ENCODE measurements around the gene NUDT1. TPM values are rescaled to one million over a fixed set of nuclear protein-coding genes. Genes with fewer than 3 reads are reported as not detected.

The NUDT1 gene
- total and polyA plus RNA-seq, 2 experiments from 2014 or later: 47.7 to 61.0 TPM

DNA sequence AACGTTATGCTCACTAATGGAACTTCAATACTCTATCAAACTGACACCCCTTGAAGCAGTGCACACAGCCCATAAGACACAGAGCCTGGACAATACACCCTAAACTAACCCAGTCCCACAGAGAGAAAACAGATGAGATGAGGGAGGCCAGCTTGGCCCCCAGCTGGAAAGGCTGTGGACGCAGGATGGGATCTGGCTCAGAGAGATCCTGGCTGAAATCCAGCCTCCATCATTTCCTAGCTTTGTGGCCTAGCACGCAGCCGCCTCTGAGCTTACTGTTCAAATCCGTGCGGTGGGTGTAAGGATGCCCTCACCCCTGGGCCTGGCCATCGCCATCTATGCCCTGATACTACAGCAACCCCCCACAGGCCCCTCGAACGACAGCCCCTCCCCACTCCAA is 39.5 kb downstream of the NUDT1 start:
- H3K9me3 ChIP-seq (ENCODE audit: low read depth): no peaks in the 10 kb centered on the region
- H3K4me3 ChIP-seq: no peak overlapping the region
- H3K27me3 ChIP-seq (replicated peaks; ENCODE audit: insufficient read depth): no peaks in the 10 kb centered on the region
- H3K79me2 ChIP-seq (ENCODE audit: insufficient read depth): peaks cover 49% of the 10 kb centered on the region
- H4K20me1 ChIP-seq (ENCODE audit: insufficient read depth): no peaks in the 10 kb centered on the region
- no peak overlapping the region for H3K27ac ChIP-seq
- peak; percentile 64 for DNase-seq
- H3K9ac ChIP-seq: peak overlapping the region; percentile 59
- no peak overlapping the region for H3K4me2 ChIP-seq (ENCODE audit: unreplicated experiment)
- in situ Hi-C loops (cut with MboI): no loop called here
- no peaks in the 10 kb centered on the region for H3F3A ChIP-seq (ENCODE audit: insufficient read depth)
- H3K9me2 ChIP-seq (ENCODE audit: insufficient read depth): no peaks in the 10 kb centered on the region
- no peaks in the 10 kb centered on the region for H3K36me3 ChIP-seq (ENCODE audit: low read depth)
- no peak for TF ChIP-seq EZH2phosphoT487 (IDR thresholded peaks at IDR 0.05; ENCODE audit: insufficient read depth, low read depth)
- no peak for TF ChIP-seq EZH2 (IDR thresholded peaks at IDR 0.05; ENCODE audit: insufficient read depth, poor library complexity, severe bottlenecking)
- H3K4me1 ChIP-seq (ENCODE audit: insufficient read depth): peaks cover 12% of the 10 kb centered on the region; the same call in 1 of the 2 replicates
- WGBS, 2 experiments (ENCODE audit: low coverage in 1 of 2, low lambda C conversion rate in 2 of 2, missing lambda C conversion rate in 2 of 2): 22 to 34% methylated on average over 5 to 9 of the region's 9 CpGs
- H2AFZ ChIP-seq: peak overlapping the region; percentile 67

DNA sequence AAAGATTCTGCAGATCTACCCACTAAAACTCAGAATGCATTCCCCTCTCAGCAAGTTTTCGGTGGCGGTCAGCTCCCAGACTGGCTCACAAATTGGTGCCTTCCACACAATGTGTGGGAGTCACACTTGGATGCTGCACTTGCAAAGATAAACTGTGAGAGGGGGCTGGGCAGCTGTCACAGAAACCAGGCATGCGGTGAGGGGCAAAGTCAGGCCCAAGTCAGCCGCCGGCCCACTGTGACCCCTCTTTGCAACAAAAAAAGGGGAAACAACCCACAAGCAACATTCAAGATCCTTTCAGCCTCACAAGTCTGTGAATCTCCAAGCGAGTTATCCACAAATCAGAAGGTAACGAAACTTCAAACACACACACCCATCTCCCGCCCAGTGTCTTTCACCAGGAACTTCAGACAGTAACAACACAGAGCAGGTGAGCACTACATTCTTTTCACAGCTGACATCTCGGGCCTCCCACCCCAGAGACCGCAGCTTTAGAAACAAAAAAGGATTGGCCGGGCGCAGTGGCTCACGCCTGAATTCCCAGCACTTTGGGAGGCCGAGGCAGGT is 40.2 kb downstream of the NUDT1 start:
- Histone ChIP-seq H2AFZ (no peak overlapping the region), H3K27ac (no peak overlapping the region), H3K79me2 (ENCODE audit: insufficient read depth) (peaks cover 49% of the 10 kb centered on the region), H4K20me1 (ENCODE audit: insufficient read depth) (no peaks in the 10 kb centered on the region), H3K4me1 (ENCODE audit: insufficient read depth) (peaks cover 12% of the 10 kb centered on the region; the same call in 1 of the 2 replicates), H3K27me3 (replicated peaks; ENCODE audit: insufficient read depth) (no peaks in the 10 kb centered on the region), H3K4me3 (no peak overlapping the region), H3K36me3 (ENCODE audit: low read depth) (no peaks in the 10 kb centered on the region), H3K9me2 (ENCODE audit: insufficient read depth) (no peaks in the 10 kb centered on the region), H3K4me2 (ENCODE audit: unreplicated experiment) (no peak overlapping the region), H3K9ac (peak overlapping the region; percentile 59), H3F3A (ENCODE audit: insufficient read depth) (no peaks in the 10 kb centered on the region), H3K9me3 (ENCODE audit: low read depth) (no peaks in the 10 kb centered on the region)
- no peak for TF ChIP-seq EZH2 (IDR thresholded peaks at IDR 0.05; ENCODE audit: insufficient read depth, poor library complexity, severe bottlenecking)
- in situ Hi-C loops (cut with MboI): no loop called here
- WGBS, 2 experiments (ENCODE audit: low coverage in 1 of 2, low lambda C conversion rate in 2 of 2, missing lambda C conversion rate in 2 of 2): 73 to 75% methylated on average over 14 of the region's 14 CpGs
- DNase-seq: no peak

- 92 to 94% methylated on average over 16 to 20 of the region's 20 CpGs for WGBS, 2 experiments (ENCODE audit: low coverage in 1 of 2, low lambda C conversion rate in 2 of 2, missing lambda C conversion rate in 2 of 2)
- H3K9me3 ChIP-seq (ENCODE audit: low read depth): no peaks in the 10 kb centered on the region
- no peaks in the 10 kb centered on the region for H4K20me1 ChIP-seq (ENCODE audit: insufficient read depth)
- H3K27me3 ChIP-seq (replicated peaks; ENCODE audit: insufficient read depth): no peaks in the 10 kb centered on the region
- H3F3A ChIP-seq (ENCODE audit: insufficient read depth): no peaks in the 10 kb centered on the region
- no peak overlapping the region for H2AFZ ChIP-seq
- in situ Hi-C loops (cut with MboI): no loop called here
- H3K9ac ChIP-seq: no peak overlapping the region
- no peaks in the 10 kb centered on the region for H3K36me3 ChIP-seq (ENCODE audit: low read depth)
- H3K4me1 ChIP-seq (ENCODE audit: insufficient read depth): peaks cover 12% of the 10 kb centered on the region; the same call in 1 of the 2 replicates
- no peak overlapping the region for H3K27ac ChIP-seq
- H3K4me3 ChIP-seq: no peak overlapping the region
- no peak for DNase-seq
- H3K79me2 ChIP-seq (ENCODE audit: insufficient read depth): peaks cover 49% of the 10 kb centered on the region
- TF ChIP-seq EZH2 (IDR thresholded peaks at IDR 0.05; ENCODE audit: insufficient read depth, poor library complexity, severe bottlenecking): no peak
- TF ChIP-seq EZH2phosphoT487 (IDR thresholded peaks at IDR 0.05; ENCODE audit: insufficient read depth, low read depth): no peak
- H3K9me2 ChIP-seq (ENCODE audit: insufficient read depth): no peaks in the 10 kb centered on the region
- no peak overlapping the region for H3K4me2 ChIP-seq (ENCODE audit: unreplicated experiment)
Observed at GRCh38 chr7:2283074-2283473, 41.0 kb downstream of the NUDT1 start.

- Histone ChIP-seq H3K36me3 (ENCODE audit: low read depth) (no peaks in the 10 kb centered on the region), H3K27me3 (replicated peaks; ENCODE audit: insufficient read depth) (no peaks in the 10 kb centered on the region), H3K4me1 (ENCODE audit: insufficient read depth) (no peaks in the 10 kb centered on the region), H3K9me3 (ENCODE audit: low read depth) (no peaks in the 10 kb centered on the region), H3K9ac (no peak overlapping the region), H2AFZ (no peak overlapping the region), H3K27ac (no peak overlapping the region), H3K4me2 (ENCODE audit: unreplicated experiment) (no peak overlapping the region), H3F3A (ENCODE audit: insufficient read depth) (no peaks in the 10 kb centered on the region), H4K20me1 (ENCODE audit: insufficient read depth) (no peaks in the 10 kb centered on the region), H3K9me2 (ENCODE audit: insufficient read depth) (no peaks in the 10 kb centered on the region), H3K79me2 (ENCODE audit: insufficient read depth) (peaks cover 43% of the 10 kb centered on the region), H3K4me3 (no peak overlapping the region)
- TF ChIP-seq EZH2 (IDR thresholded peaks at IDR 0.05; ENCODE audit: insufficient read depth, poor library complexity, severe bottlenecking) (no peak), EZH2phosphoT487 (IDR thresholded peaks at IDR 0.05; ENCODE audit: insufficient read depth, low read depth) (no peak)
- 87 to 88% methylated on average over 8 of the region's 8 CpGs for WGBS, 2 experiments (ENCODE audit: low coverage in 1 of 2, low lambda C conversion rate in 2 of 2, missing lambda C conversion rate in 2 of 2)
- in situ Hi-C loops (cut with MboI): no loop called here
- DNase-seq: no peak
Observed at GRCh38 chr7:2287745-2288144, 45.7 kb downstream of the NUDT1 start.

DNA sequence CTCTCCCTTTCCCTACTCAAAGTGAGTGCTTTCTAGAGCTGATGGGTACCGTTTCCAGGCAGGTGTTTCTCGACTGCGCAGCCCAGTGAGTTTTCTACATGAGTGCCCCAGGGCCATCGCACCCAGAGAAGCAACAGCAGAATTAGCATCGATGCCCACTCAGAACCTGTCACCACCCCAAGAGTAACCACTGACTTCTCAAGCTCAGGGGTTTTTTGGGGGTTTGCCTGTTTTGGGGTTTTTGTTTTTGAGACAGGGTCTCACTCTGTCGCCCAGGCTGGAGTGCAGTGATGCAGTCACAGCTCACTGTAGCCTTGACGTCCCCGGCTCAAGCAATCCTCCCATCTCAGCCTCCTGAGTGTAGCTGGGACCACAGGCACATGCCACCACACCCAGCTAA is 46.5 kb downstream of the NUDT1 start:
- no peak for DNase-seq
- Histone ChIP-seq H3K4me1 (ENCODE audit: insufficient read depth) (no peaks in the 10 kb centered on the region), H4K20me1 (ENCODE audit: insufficient read depth) (no peaks in the 10 kb centered on the region), H3K9ac (no peak overlapping the region), H3K9me2 (ENCODE audit: insufficient read depth) (no peaks in the 10 kb centered on the region), H3K27me3 (replicated peaks; ENCODE audit: insufficient read depth) (no peaks in the 10 kb centered on the region), H3K79me2 (ENCODE audit: insufficient read depth) (peaks cover 51% of the 10 kb centered on the region), H3K4me2 (ENCODE audit: unreplicated experiment) (no peak overlapping the region), H3K36me3 (ENCODE audit: low read depth) (no peaks in the 10 kb centered on the region), H3K4me3 (no peak overlapping the region), H3F3A (ENCODE audit: insufficient read depth) (no peaks in the 10 kb centered on the region), H2AFZ (no peak overlapping the region), H3K27ac (no peak overlapping the region), H3K9me3 (ENCODE audit: low read depth) (no peaks in the 10 kb centered on the region)
- no peak for TF ChIP-seq EZH2phosphoT487 (IDR thresholded peaks at IDR 0.05; ENCODE audit: insufficient read depth, low read depth)
- TF ChIP-seq EZH2 (IDR thresholded peaks at IDR 0.05; ENCODE audit: insufficient read depth, poor library complexity, severe bottlenecking): no peak
- in situ Hi-C loops (cut with MboI): no loop called here
- WGBS, 2 experiments (ENCODE audit: low coverage in 1 of 2, low lambda C conversion rate in 2 of 2, missing lambda C conversion rate in 2 of 2): 81 to 85% methylated on average over 8 of the region's 8 CpGs
